GM19043 (cell line): ENCODE measurements around the gene DRAM2.
A peak's percentile ranks its signal among the peaks of the same experiment; 100 is the strongest.
"Not testable (repeated sequence)": the region's sequence is repeated elsewhere in the genome, so short reads cannot be mapped to it uniquely, and the experiment has no call there.

Experiments used
- ATAC-seq: cut with Tn5 transposase; IDR thresholded peaks from one replicate; pipeline ENCODE4 v1.9.1; 2021; ENCODE audit warnings: low read depth; ENCODE audit not compliant: unreplicated experiment

The DRAM2 gene

DNA sequence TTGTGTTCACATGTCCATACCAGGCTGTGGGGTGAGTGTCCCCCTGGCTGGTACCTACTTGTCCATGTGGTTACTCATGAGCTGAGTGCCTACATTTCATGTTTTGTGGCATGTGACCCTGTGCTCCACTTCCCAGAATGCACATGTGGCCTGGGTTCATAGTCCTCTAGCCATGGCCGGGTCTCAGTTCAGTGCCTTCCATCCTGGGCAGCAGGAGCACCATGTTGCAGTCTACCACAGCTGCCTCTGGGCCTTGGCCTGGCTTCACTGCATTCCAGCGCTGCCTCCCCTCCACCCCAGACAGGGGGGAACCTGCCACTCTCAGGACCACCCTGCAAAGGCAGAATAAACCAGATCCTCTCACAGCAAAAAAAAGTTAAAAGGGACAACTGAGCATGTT, 5.6 kb upstream of the DRAM2 start:
- no peak for ATAC-seq

DNA sequence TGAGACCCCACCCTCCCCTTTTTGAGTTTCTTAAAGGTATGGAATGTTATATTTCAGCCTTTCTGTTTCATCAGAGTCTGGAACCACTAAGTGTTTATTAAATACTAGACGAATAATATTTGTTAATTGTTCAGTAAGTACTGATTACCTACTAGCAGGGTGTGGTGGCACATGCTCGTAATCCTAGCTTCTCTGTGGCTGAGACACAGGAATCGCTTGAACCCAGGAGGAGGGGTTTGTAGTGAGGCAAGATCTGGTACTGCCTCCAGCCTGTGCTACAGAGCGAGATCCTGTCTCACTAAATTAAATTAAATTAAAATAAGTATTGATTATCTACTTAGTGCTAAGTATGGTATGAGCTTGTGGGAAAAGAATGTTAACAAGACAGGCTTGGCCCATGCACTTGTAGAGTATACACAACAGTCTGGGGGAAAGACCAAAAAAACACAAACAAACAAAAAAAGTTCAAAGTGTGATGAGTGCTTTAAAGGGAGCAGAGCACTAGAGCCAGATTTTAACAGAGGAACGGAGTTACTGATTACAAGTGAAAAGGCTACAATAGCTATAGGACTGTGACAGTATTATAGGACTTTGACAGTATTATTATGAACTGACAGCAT, 2.6 kb upstream of the DRAM2 start:
- no peak for ATAC-seq

DNA sequence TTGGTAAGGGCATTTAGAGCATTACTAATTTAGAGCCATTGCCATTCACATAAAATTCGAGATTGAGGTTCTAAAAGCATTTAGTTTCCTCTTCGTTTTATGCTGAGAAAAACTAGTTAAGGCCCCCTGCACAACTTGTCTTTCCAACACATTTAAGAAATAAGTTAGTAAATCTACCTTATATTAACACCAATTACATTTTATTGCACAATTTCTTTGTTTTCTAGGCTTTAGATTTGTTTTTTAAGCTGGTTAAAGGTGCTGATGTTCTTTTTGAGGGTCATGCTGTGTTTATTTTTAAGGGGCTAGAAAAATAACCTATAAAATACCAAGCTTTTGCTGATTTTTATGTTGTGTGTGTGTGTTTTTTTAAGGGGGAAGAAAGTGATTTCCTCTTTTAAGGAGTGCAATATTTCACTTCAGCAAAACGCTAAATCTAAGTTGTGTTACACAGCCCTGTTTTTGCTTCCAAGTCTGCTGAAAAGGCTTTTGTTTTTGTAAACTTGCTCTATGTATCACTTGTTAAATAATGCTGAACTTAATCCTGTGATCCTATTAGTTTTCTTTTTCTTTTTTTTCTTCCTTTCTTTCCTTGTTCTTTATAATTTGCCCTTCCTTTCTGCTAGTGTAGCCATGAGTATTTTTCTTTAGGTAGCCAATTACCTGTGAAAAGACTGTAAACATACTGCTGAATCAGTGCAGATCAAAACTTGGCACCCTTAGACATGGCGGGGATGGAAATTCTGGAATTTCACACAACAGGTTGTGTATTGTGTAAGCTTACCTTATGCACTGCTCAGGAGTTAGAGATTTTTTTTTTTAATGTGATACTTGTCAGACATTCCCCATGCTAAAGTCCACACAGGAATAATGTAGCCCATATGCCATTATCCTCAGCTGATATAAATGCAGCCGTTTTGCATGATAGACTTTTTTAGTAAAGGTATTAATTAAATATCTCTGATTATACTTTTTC, 1.6 kb upstream of the DRAM2 start:
- no peak for ATAC-seq

DNA sequence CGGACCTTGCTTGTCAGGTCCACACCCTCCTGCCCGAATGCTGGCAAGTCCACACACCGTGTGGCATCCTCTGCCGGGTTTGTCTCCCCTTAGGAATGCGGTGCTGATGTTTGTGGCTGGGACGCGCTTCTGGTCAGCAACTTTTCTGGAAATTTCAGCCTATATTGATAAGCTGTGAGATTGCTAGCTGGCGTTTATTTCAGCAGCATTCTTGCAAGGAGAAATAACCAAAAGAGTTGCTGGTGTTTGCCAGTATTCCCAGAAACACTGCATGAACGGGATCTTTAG, 731 bp upstream of the DRAM2 start:
- no peak for ATAC-seq

DNA sequence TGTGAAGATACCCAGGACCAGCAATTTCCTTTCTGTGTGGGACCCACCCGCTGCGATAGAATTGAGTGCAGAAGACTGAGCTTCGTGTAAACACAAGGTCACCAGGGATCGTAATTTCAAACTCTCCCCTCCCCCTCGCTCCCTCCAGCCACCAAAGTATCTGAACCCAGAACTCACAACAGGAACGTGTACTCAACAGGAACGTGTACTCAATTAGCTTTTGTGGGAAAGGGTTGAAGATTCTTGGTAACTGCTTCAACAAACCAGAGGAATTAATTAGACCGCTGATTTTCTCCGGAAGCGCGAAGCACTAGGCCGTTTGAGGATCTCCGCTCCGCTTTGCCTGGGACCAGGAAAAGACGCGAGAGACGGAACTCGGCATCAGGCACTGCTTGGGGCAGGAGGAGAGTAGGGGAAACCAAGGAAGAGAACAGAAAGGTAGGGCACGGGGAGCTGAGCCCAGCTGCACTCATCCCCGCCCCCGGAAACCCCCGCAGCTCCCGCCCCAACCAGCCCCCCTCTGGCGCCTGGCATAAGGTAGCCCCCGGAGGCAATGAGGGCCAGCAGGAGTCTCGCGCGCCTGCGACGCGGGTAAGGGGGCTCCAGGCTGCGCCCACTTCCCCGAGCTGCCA, 453 bp downstream of the DRAM2 start:
- peak; percentile 27 for ATAC-seq

DNA sequence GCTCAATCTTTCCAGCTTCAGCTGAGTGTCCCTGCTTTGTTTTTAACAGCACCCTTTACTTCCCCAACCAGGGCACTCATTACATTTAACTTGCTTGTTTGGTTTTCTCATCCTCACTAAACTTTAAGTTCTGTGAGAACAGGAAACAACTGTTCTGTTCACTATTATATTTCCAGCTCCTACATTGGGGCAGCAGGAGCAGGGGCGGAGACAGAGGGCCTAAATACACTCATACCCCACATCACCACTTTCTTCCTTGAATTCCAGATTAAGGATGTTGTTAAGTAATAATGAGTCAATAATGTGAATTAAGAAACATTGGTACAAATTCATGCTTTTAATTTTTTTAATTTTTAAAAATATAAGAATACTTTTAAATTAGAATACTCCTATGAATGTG, 6.0 kb downstream of the DRAM2 start:
- ATAC-seq, result no peak

DNA sequence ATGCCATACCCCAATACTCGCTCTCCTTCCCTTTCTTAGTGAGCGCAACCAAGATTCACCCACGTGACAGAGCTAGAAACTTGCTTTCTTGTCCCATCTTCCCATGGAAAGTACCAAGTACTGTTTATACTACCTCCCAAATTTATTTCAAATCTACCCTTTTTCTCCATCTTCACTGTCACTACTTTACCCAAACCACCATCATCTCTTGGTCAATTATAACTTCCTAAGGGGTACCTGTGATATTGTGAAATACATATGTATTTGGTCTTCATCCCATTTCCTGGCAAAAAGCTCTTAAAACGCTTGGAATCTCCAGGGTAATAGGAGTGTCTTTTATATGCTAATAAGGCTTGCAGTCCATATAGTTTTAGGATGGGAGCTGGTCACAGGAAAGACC, 8.2 kb downstream of the DRAM2 start:
- ATAC-seq, result no peak

DNA sequence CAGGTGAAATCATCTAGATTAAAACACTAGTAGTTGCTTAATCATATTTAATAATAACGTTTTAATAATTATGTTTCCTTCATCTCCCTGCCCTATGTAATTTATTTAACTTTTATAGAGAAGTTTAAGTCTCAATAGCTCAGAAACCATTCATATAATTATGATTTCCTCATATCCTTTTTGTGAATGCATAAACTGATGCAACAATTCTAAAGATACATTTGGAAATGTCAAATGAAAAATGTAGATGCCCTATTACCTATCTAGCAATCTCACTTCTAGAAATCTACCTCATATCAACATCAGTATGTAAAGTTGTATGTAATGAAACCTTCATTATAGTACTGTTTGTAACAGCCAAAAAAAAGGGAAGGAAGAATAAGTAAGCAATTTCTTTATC, 10.5 kb downstream of the DRAM2 start:
- ATAC-seq, result no peak

DNA sequence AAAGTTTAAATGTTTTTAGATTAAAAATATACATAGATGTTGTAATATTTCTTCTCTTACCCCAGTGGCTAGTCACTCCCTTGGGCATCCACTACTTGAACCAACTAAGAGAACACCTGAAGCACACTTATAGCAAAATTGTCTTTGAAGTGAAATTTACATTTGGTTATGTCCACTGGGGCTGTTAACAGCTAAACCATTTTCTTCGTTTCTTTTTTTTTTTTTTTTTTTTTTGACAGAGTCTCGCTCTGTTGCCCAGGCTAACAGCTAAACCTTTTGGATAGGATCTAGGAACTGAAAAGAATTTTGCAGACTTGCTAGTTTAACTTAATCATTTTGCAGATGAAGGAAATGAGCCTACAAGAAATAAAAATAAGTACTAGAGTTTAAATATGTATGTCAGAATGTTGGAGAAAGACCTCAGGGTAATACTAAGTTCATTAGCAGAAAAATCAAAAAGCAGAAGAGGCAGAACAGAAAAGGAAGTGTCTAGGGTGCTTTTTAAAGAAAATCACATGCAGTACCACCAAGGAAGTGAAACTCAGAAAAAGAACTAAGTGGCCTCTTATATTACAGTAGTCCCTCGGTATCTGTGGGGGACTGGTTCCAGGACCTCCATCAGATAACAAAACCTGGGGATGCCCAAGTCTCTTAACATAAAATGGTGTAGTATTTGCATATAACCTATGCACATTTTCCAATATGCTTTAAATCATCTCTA, 11.8 kb downstream of the DRAM2 start:
- peak; percentile 84 for ATAC-seq

DNA sequence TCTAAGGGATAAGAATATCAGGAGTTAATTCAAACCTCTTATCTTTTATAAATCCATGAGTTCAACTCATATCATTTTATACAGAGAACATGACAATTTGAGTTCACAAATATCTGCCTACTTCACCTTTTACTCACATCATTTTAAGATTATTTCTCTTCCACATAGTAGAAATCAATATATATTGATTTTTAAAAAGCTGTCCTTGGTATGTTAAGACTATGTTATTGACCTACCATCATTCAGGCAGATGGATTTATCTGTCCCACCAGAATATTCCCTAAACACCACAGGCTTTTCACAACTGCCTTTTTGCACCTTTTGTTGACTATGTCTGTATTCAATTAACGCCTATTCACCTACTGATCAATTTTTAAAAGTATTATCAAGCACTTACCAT, 13.5 kb downstream of the DRAM2 start:
- ATAC-seq, result no peak

DNA sequence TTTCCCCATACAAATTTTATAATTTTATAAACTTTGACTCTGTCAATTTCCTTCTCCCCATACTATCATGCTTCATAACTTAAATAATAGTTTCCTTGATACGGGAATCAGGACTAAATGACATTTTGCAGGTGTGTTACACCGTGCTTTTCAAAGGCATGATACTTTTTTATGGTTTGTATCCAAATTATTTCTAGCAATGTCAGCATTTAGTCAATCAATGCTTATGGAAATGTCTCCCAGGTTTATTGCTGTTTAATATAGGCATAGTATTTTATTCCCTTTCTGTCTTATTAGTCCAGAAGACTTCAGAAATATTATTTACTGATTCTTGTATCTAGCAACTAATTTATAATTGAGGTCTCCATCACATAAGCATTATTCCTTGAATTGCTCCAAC, 23.4 kb downstream of the DRAM2 start:
- ATAC-seq, result no peak

DNA sequence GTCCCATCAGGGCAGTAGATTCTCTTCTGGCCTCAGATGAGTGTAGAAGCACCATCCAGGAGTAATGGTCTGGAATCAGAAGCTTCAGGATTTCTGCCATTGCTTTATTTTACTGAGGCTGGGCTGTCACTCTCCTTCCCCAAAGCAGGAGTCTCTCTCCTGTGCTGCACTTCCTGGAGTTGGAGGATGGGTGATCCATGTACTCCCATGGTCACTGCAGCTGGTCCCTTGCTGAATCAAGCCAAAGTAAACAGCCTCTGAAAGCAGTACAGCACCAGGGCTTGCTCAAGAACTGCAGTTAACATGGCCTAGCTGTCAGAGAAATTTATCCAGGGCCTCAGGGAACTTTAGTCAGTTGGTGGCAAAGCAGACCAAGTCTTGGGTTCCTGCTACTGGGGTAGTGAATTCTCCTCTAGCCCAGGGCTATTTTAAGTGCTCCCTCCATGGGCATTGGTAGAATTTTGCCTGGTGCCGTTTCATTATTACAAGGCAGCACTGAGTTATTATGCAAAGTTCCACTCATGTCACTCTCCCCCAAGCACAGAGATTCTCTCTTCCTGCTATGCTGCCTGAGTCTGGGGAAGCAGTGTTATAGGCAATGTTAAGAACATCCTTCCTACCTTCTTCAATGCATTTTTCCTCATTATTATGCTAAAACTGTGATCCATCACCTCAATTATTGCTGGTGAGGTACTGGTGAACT, 29.5 kb downstream of the DRAM2 start:
- no peak for ATAC-seq

DNA sequence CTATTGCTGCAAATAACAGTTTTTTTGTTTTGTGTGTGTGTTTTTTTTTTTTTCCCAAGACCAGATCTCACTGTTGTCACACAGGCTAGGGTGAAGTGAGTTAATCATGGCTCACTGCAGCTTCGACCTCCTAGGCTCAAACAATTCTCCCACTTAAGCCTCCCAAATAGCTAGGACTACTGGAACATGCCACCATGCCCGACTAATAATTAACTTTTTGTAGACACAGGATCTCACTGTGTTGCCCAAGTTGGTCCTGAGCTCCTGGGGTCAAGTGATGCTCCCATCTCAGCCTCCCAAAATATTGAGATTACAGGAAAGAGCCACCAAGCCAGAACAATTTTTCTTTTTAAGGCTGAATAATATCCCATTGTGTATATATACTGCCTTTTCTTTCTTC, 34.9 kb downstream of the DRAM2 start:
- ATAC-seq, result no peak

DNA sequence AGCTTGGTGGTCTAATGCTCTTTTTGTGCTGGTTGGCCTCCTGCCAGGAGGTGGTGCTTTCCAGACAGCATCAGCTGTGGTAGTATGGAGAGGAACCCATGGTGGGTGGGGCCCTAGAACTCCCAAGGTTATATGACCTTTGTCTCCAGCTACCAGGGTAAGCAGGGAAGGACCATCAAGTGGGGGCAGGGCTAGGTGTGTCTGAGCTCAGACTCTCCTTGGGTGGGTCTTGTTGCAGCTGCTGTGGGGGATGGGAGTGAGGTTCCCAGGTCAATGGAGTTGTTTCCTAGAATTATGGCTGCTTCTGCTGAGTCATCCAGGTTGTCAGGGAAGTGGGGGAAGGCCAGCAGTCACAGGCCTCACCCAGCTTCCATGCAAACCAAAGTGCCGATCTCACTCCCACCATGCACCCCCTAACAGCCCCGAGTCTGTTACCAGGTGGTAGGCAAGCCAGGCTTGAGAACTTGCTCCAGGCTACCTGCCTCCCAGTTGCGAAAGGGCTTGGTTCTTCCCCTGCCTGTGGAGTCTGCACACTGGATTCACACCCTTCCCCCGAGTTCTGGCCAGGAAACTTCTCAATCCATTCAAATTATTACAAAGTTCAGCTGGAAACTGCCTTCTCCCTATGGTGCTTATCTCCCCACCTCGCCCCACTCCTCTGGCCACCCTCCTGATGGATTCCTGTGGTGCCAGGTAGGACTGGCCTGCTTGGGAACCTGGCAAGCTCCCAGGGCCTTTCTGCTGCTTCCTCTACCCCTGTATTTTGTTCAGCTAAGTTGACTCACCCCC, 37.8 kb downstream of the DRAM2 start:
- no peak for ATAC-seq

DNA sequence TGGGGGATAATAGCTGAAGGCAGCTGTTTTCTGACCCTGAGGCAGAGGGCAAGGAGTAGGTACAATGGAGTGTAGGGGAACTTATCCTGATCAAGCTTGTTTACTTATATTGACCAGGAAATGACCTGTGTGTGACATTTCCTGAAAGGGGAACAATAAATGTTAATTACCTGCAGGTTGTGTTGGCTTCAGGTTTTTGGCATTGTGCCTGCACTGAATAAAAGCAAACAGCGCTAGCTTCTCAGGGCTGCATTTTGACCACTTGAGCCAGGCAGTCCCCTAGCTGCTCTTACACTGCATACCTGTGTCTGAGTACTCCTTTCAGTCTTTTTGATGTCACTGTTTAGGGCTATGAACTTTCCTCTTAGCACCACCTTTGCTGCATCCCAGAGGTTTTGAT, 40.6 kb downstream of the DRAM2 start:
- no peak for ATAC-seq

DNA sequence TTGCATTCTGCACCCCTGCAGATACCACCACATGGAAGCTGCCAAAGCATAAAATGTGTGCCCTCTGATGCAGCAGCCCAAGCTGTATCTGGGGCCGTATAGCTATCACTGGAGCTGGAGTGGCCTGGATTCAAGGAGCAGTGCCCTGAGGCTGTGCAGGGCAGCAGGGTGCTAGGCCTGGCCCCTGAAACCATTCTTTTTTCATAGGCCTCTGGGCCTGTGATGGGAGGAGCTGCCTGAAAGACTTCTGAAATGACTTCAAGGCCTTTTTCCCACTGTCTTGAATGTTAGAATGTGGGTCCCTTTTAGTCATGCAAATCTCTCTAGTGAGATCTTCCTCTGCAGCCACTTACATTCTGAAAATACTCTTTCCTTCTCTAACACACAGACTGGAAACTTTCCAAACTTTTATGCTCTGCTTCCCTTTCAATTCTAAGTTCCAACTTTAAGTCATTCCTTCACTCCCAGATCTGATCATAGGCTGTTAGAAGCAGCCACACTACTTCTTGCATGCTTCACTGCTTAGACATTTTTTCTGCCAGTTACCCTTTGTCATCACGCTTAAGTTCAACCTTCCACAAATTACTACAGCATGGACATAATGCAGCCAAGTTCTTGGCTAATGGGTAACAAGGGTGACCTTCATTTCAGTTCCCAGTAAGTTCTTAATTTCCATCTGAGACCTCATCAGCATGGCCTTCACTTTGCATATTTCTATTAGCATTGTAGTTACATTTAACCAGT, 42.4 kb downstream of the DRAM2 start:
- no peak for ATAC-seq

DNA sequence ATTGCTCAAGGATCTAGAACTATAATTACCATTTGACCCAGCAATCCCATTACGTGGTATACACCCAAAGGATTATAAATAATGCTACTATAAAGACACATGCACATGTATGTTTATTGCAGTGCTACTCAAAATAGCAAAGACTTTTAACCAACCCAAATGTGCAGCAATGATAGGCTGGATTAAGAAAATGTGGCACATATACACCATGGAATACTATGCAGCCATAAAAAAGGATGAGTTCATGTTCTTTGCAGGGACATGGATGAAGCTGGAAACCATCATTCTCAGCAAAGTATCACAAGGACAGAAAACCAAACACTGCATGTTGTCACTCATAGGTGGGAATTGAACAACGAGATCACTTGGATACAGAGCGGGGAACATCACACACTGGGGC, 44.5 kb downstream of the DRAM2 start:
- not testable (repeated sequence) for ATAC-seq

DNA sequence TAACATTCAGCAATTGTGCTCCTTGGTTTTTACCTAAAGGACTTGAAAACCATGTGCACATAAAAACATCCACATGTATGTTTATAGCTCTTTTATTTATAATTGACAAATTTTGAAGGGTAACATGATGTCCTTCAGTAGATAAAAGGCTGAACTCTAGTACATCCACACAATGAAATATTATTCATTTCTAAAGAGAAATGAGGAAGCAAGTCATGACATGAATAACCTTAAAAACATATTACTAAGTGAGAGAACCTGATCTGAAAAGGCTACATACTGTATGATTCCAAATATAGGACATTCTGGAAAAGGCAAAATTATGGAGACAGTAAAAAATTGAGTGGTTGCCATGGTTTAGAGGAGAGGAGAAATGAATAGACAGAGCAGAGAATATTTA, 50.3 kb downstream of the DRAM2 start:
- ATAC-seq, result no peak

DNA sequence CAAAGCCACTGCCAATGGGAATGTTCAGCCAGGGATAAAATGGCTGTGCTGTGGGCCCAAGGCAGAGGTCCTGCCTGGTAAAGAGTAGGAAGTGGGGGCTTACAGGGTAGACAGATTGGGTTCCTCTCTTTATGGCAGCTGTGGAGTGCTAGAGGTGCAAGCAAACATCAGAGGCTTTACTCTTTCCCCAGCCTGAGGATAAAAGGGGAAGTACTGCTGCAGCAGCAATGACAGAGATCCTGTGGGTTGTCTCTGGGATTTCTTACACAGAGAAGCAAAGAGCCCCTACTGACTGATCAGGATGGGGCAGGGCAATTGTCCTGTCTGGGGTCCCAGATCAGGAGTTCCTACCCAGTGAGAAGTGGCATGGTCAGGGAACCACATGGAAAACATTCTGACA, 54.2 kb downstream of the DRAM2 start:
- ATAC-seq, result no peak
